ENCODE results near the gene S100A7. TPM values are rescaled to one million over a fixed set of nuclear protein-coding genes. Genes with fewer than 3 reads are reported as not detected.
A peak's percentile ranks its signal among the peaks of the same experiment; 100 is the strongest.

Gene S100A7
- total RNA-seq (not detected in 2 replicates), polyA plus RNA-seq (not detected in 2 replicates)

- no peaks in the 10 kb centered on the region for H3K4me1 ChIP-seq (ENCODE audit: low read depth)
- H3K27ac ChIP-seq: no peak within 1 kb of the TSS
- H3K27me3 ChIP-seq: no peaks in the 10 kb centered on the region
- no peak within 1 kb of the TSS for H3K4me3 ChIP-seq
- H3K36me3 ChIP-seq: no peaks in the 10 kb centered on the region
- no peak for TF ChIP-seq CTCF (IDR thresholded peaks at IDR 0.05; ENCODE audit: low read depth, low read length)
- no peaks in the 10 kb centered on the region for H3K9me3 ChIP-seq (ENCODE audit: low read depth)
- no peak for DNase-seq (ENCODE audit: low read depth in 1 of 2, low spot score in 1 of 2)
These were observed at the start of gene S100A7 for GRCh38 chr1:153460551-153460950. Gene S100A7, minus strand, starts transcription at chr1:153460651. Its CDS starts 1,638 bp downstream, at chr1:153459013.

GRCh38 chr1:153509729-153510354 is 49.4 kb upstream of the S100A7 start:
- Histone ChIP-seq H3K4me1 (ENCODE audit: low read depth) (no peaks in the 10 kb centered on the region), H3K36me3 (no peaks in the 10 kb centered on the region), H3K9me3 (ENCODE audit: low read depth) (no peaks in the 10 kb centered on the region), H3K27ac (no peak overlapping the region), H3K4me3 (no peak overlapping the region), H3K27me3 (no peaks in the 10 kb centered on the region)
- TF ChIP-seq CTCF (IDR thresholded peaks at IDR 0.05; ENCODE audit: low read depth, low read length): peak; percentile 59
- DNase-seq (ENCODE audit: low read depth in 1 of 2, low spot score in 1 of 2): peak in 1 of 2 donors; percentile 59

GRCh38 chr1:153509036-153509435 is 48.6 kb upstream of the S100A7 start:
- no peak for DNase-seq (ENCODE audit: low read depth in 1 of 2, low spot score in 1 of 2)
- Histone ChIP-seq H3K9me3 (ENCODE audit: low read depth) (no peaks in the 10 kb centered on the region), H3K4me1 (ENCODE audit: low read depth) (no peaks in the 10 kb centered on the region), H3K27ac (no peak overlapping the region), H3K27me3 (no peaks in the 10 kb centered on the region), H3K4me3 (no peak overlapping the region), H3K36me3 (no peaks in the 10 kb centered on the region)
- no peak for TF ChIP-seq CTCF (IDR thresholded peaks at IDR 0.05; ENCODE audit: low read depth, low read length)

GRCh38 chr1:153507926-153508583 is 47.6 kb upstream of the S100A7 start:
- Histone ChIP-seq H3K27ac (no peak overlapping the region), H3K27me3 (no peaks in the 10 kb centered on the region), H3K4me1 (ENCODE audit: low read depth) (no peaks in the 10 kb centered on the region), H3K9me3 (ENCODE audit: low read depth) (no peaks in the 10 kb centered on the region), H3K4me3 (no peak overlapping the region), H3K36me3 (no peaks in the 10 kb centered on the region)
- TF ChIP-seq CTCF (IDR thresholded peaks at IDR 0.05; ENCODE audit: low read depth, low read length): no peak
- DNase-seq (ENCODE audit: low read depth in 1 of 2, low spot score in 1 of 2): no peak

GRCh38 chr1:153506831-153507413 is 46.5 kb upstream of the S100A7 start:
- no peak overlapping the region for H3K27ac ChIP-seq
- DNase-seq (ENCODE audit: low read depth in 1 of 2, low spot score in 1 of 2): peak in 1 of 2 donors; percentile 97

More at GRCh38 chr1:153506831-153507413, 46.5 kb upstream of the S100A7 start:
- no peaks in the 10 kb centered on the region for H3K9me3 ChIP-seq (ENCODE audit: low read depth)
- no peaks in the 10 kb centered on the region for H3K4me1 ChIP-seq (ENCODE audit: low read depth)
- H3K36me3 ChIP-seq: no peaks in the 10 kb centered on the region
- no peaks in the 10 kb centered on the region for H3K27me3 ChIP-seq
- TF ChIP-seq CTCF (IDR thresholded peaks at IDR 0.05; ENCODE audit: low read depth, low read length): no peak
- no peak overlapping the region for H3K4me3 ChIP-seq

Measured in cardiac muscle cell (in vitro differentiated cells and primary cell).